Suppressor macrophage treated with lipopolysaccharide for 4 hours (primary cell): ENCODE results near the gene DCST2.

Source experiments
- DNase-seq: peaks from one replicate; pipeline ENCODE4 v3.0.0-alpha.2; 2020

Gene DCST2

DNA sequence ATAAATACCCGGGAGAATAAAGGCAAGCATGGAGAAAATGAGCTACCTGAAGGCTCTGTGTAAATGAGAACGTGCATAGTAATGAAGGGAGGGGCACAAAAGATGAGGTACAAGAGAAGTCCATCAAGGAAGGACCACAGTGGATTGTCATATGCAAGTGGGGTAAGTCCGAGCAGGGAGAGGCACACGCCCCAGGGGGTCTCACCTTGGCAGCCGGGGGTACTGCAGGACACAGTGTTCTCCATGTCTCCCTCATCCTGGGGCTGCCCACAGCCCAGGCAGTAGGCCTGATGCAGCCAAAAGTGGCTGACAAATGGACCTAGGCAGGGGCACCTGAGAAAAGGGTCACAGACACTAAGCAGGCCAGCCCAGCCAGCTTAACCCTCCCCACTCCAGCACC is 10.0 kb downstream of the DCST2 start:
- DNase-seq: no peak

DNA sequence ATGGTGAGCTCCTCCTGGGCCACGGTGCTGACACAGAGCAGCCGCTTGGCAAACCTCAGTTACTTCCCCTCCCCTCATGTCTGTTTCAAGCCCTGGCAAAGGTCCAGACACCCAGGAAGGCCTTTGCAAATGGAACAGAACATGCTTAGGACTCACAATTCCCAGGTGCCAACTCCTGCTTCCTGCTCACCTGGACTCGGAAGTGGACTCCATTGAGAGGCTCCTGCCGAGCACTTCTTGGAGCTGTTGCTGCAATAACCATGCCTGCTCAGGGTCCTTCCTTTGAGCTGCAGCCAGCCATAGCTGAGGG is 10.7 kb downstream of the DCST2 start:
- no peak for DNase-seq

DNA sequence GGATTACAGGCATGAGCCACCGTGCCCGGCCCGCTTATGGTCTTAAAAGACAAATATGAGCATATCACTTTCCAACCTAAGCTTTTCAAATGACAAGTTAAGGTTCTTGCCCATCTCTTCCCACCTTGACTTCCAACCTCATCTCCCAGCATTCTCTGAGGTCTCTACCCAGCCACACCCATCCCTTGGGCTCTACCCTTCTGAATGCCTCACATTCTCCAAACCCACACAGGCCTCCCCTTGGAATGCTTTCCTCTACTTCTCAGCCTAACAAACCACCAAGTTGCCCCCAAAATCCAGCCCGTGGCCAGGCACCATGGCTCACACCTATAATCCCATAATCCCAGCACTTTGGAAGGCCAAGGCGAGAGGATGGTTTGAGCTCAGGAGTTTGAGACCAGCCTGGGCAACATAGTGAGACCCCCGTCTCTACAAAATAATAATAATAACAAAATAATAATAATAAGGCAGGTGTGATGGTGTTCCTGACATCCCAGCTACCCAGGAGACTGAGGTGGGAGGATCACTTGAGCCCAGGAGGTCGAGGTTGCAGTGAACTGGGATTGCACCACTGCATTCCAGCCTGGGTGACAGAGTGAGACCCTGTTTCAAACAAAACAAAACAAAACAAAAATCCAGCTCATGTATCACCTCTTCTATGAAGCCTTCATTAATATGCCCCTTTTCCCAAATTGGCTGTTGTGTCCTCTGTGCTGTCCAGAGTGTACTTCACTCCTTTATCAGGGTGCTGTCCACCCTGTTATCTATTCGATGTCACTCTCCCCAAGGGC is 11.2 kb downstream of the DCST2 start:
- no peak for DNase-seq

DNA sequence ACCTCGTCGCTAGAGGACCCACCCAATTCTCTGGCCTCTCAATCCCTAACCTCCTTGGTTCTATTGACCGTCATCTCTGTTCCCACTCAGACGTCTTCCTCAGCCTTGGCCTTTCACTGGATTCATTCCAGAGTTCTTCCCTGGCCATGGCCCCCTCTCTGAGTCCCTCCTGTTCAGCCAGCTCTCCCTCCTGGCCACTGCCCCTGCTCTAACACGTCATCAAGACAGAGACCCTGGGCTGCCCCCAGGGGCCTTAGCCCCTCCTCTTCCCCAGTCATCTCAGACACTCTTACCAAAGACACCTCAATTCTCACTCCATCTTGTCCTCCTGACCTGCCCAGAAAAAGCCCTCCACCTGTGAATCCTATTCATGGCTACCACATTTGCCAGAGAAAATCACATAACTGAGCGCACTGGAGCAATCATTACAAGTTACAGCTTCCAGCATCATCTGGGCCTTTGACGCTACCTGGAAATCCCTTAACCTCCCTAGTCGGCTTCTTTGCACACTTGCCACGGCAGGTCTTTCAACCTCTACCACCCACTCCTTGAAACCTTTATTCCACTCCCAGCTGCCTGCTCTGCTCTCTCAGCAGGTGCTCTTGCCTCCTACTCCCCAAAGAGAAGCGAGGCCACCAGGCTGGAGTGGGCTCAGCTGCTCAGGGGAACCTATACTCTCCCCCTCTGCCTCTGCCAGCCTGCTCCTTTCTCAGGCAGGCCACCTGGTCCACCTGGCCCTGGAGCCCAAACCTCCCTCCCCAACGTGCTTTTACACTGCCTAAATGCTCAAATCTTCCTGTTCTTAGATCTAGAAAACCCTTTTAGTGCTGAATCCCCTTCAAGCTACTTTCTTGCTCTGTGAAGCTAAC is 14.0 kb downstream of the DCST2 start:
- no peak for DNase-seq

DNA sequence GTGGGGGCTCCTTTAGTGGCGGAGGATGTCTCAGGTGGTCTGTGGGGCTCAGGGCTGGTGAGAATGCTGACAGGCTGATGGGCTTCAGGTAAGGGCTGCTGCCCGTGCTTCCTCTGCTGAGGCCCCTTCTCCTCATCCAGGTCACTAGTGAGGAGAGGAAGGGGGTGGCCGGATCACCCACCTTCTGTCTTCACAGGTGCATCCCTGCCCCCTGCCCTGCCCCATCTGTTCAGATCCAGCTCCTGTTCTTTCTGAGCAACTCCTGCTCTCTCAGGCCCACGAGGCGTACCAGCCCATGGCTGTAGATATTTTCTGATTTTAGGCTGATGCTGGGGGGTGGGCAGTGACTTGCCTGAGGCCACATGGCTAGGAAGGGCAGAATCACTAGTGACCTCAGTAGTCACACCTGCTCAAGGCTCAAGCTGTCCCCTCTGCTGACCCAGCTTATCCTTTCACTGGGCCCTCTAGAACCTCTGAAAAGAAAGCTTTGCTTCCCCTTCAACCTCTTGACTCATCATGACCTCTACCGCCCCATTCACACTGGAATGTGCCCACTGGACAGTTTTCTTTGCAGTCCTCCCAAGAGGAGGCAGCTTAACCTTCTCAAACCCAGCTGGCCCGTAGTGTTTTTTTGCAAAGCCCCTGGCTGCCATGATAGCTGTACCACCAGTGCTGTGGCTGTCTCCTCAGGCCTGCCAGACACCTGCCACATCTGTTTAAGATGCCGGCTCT is 14.8 kb downstream of the DCST2 start:
- DNase-seq: no peak

DNA sequence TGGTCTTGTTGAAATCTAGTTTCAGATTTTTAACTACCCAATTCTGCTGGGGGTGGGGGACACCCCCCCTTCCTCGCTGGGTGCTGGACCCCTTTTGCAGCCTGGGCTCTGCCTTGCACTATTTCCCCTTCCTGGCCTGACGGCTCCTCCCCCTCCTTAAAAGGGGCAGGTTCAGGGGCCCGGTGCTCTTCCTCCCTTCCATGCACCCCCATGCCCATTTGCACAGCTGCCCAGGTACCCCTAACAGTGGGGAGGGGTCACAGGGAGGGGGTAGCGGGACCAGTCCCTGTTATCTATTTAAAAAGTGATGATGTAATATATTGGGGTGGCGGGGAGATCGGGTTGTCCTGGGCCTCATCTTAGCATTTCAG is 15.7 kb downstream of the DCST2 start:
- DNase-seq: no peak

DNA sequence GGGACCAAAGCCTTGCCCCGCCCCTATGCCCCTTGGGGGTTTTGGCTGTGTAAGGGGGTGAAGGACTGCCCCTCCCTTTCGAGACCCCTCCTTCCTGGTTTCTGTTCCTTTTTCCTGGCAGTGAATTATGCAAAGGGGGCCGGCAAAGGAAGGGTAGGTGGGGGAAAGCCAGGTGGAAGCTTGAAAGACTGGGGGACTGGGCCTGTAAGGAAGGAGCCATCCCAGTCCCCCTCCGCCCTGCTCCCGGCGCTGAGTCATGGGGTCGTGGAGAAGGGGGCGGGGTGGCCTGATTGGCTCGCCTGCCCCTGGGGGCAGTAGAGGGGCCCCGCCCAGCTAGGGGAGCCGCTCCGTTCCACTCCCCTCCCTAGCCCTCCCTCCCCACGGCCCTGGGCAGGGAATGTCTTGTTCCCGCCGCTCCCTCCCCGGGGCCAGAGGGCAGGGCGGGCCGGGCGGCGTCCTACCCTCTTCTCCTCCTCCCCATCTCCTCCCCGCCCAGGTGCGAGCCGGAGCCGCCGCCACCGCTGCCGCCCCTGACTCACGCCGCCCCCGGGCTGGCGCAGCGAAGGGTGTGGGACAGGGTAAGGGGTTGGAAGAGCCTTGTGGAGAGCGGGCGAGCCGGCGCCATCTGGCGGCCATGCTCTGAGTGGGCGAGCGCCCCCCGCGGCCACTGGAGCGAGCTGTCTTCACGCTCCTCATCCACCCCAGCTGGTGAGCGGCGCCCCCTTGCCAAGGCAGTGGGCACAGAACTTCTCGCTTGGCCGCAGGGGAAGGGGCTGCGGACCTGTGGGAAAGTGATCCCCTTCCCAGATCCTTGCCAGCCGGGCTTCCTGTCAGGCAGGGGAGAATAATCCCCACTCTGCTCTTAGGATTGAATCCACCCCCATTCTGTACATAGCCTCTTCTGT is 16.3 kb downstream of the DCST2 start:
- DNase-seq: peak; percentile 85

DNA sequence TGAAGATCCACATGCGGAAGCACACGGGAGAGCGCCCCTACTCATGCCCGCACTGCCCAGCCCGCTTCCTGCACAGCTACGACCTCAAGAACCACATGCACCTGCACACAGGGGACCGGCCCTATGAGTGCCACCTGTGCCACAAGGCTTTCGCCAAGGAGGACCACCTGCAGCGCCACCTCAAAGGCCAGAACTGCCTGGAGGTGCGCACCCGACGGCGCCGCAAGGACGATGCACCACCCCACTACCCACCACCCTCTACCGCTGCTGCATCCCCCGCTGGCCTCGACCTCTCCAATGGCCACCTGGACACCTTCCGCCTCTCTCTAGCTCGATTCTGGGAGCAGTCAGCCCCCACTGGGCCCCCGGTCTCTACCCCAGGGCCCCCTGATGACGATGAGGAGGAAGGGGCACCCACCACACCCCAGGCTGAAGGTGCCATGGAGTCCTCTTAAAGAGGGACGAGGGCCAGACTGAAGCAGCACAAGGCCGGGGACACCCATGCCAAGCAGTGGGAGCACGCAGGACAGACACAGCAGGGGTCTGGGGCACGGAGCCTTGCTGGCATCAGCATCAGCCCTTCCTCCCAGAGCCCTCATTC is 17.2 kb downstream of the DCST2 start:
- no peak for DNase-seq

DNA sequence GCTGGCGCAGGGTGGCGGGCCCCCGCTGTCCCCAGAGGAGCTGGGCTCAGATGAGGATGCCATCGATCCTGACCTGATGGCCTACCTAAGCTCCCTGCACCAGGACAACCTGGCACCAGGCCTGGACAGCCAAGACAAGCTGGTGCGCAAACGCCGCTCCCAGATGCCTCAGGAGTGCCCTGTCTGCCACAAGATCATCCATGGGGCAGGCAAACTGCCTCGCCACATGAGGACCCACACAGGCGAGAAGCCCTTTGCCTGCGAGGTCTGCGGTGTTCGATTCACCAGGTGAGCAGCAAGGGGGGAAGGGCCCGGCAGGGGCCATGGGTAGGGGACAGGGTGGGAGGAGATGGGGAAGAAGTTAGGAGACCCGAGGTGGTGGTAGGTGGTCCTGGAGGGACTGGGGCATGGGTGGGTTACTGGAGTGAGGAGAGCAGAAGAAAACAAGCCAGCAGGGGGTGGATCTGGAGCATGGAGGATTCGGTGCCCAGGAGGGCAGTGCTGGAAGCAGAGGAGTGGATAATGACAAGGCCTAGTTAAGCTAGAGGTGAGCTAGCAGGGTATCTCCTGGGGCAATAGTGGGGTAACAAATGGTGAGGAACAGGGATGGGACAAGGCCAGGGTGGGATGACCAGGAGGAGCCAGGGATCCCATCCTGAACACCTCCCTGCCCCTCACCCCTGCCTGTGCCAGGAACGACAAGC is 17.9 kb downstream of the DCST2 start:
- DNase-seq: no peak

DNA sequence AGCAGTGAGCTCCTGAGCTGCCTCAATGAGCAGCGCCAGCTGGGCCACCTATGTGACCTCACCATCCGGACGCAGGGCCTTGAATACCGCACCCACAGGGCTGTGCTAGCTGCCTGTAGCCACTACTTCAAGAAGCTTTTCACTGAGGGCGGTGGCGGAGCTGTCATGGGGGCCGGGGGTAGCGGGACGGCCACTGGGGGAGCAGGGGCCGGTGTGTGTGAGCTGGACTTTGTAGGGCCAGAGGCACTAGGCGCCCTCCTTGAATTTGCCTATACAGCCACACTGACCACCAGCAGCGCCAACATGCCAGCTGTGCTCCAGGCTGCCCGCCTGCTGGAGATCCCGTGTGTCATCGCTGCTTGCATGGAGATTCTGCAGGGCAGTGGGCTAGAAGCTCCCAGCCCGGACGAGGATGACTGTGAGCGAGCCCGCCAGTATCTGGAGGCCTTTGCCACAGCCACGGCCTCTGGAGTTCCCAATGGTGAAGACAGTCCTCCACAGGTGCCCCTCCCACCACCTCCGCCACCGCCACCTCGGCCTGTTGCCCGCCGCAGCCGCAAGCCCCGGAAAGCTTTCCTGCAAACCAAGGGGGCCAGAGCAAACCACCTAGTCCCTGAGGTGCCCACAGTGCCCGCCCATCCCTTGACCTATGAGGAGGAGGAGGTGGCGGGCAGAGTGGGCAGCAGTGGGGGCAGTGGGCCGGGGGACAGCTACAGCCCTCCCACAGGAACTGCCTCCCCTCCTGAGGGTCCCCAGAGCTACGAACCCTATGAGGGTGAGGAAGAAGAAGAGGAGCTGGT is 18.7 kb downstream of the DCST2 start:
- no peak for DNase-seq

DNA sequence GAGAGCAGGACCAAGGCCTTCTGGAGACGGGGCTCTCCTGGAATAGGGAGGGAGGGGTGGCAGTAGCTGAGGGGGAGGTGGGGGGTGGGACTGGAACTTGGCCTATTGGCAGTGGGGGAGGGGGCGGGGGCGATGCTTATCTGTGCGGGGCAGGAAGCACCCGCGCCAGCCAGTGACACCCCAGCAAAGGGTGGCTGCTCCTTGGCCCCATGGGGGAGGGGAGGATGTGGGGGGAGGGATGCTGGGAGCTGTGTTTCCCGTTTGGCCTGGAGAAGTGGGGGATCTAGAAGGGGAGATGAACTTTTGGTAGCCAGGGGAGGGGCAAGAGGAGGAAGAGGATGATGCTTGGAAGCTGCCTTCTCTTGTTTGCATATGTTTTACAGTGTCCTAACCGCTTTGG is 19.9 kb downstream of the DCST2 start:
- no peak for DNase-seq

DNA sequence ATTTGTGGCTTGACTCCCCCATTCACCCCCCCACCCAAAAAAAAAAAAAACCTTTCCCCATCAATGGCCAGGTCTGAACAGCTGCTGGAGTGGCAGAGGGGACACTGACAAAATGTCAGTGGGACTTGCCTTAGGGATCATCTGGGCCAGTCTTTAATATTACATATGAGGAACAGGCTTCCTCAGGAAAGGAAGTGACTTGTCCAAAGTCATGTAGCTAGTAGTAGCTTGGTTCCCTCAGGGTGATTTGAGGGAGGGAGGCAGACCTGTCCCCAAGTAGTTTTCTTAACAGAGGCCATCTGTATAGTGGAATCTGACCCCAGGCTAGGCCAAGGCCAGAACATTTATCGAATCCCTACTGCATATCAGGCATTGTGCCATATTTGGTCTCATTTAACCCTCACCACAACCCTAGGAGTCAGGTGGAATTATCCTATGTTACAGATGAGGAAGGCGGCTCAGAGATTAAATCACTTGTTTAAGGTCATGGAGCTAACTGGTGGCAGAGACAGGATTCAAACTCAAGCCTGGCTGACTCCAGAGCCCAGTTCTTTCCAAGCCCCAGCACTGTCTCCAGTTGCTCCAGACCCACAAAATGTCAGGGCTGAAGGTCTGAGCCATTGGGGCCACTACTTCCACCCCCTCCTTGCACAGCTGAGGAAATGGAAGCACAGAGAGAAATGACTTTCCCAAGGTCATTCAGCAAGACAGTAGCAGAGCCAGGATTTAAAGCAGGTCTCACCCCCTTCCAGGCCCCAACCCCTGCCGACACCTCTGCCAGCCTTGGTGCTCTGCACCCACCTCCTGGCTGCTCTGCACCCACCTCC is 20.6 kb downstream of the DCST2 start:
- no peak for DNase-seq

DNA sequence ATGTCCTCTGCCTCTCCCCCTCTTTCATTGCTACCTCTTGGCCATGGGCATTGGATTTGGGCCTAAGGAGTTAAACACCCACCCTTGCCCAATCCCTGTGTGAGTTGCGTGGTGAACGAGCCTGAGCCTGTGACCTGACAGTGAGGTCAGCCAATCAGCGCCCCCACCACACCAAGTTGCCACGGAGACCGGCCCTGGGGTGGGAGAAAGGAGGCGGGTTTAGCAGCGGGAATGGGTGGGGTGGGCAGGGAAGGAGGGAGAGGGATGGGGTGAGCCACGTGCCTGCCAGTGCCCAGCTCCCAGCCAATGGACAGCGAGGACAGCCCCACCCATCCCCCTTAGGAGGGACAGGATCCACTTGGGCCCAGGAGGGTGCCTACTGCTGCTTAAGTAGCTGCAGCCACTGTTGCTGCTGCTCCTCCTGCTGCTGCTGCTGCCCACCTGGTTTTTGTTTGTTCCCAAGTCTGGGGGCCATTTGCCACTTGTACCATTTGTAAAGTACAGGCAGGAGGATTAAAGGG is 21.5 kb downstream of the DCST2 start:
- DNase-seq: peak; percentile 70

DNA sequence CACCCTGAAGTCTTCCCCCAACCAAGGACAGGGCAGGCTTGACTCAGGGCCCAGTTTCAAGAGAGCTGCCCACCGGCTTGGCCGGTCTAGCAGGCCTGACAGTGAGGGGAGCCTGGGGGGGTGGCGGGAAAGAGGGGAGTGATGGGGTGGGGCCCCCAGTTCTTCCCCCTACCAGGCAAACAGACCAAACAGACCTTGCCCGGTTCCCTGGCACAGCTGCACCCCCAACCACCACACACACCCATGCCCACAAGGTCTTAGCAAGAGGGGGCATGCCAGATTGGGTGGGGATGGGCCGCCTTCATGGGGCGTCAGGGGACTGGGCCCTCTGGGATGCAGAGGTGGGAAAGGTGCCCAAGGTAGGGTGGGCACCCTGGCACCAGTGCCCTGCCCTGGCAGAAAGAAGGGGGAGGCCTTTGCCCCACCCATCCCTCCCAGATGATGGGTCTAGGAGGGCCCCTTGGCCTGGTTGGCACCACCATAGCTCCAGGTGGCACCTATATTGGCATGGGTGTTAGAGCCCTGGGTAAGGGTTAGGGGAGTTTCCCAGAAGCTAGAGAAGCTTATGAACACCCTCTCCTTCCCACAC is 22.1 kb downstream of the DCST2 start:
- no peak for DNase-seq

DNA sequence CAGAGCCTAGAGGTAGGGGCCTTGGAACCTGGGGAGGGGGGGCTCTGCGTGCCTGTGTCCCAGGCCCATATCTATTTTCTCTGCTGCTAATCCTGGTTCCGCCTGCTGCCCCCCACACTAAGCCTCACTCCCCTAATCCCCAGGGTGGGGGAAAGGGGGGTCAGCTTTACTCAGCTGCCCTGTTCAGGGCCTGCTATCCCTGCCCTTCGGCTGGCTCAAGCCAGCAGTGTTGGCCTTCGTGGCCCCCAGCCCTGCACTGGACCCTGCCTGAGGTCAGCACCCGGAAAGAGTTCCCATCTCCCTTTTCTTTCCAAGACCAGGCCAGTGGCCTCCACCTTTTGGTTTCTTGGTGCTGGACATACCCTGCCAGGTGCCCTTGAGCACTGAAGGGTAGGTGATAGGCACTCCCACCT is 22.6 kb downstream of the DCST2 start:
- no peak for DNase-seq

DNA sequence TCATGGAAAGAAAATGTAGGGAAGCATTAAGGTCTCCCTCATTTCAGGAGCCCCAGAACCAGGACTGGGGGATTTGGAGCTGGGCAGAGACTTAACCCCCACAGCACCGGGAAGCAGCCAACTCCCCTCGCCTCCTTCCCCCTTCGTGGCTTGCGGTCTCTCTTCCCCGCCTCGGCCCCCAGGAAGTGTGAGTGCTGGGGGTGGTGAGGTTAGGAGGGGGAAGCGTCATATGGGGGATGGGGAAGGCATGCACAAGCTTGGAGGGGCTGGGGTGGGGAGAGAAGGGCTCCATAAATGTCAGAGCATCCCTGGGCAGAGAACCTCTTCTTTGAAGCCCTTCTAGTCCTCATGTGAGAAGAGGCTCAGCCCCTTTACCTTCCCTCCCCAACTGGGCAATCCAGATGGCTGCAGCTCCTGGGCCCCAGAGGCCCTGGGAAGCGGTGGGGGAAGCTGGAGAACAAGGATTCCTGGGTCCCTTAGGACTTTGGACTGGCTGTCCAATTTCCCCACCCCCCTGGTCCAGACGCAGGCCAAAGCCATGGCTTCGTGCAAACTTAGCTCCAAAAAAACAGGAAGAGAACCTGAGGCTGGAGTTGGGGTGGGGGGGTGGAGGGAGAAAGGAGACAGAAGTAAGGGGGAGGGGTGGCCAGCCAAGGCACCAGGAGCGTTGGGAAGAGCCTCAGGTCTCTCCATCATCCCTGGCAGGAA is 23.2 kb downstream of the DCST2 start:
- no peak for DNase-seq

DNA sequence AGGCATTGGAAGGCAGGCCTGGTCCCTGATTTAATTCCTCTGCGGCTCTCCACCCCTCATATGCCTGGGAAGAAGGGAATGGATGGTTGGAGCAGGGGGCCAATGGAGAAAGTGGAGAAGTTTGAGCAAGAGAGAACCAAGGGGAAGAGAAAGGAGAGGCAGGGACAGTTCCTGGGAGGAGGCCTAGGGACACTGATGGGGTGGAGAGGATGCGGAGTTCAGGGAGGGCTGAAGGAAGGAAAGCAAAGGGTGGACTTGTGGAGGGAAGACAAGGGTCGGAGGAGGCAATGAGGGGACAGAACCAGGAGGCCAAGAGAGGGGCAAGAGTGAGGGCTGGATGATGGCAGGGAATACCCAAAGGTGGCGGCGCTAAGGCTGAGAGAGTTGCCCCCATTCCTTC is 23.8 kb downstream of the DCST2 start:
- no peak for DNase-seq

DNA sequence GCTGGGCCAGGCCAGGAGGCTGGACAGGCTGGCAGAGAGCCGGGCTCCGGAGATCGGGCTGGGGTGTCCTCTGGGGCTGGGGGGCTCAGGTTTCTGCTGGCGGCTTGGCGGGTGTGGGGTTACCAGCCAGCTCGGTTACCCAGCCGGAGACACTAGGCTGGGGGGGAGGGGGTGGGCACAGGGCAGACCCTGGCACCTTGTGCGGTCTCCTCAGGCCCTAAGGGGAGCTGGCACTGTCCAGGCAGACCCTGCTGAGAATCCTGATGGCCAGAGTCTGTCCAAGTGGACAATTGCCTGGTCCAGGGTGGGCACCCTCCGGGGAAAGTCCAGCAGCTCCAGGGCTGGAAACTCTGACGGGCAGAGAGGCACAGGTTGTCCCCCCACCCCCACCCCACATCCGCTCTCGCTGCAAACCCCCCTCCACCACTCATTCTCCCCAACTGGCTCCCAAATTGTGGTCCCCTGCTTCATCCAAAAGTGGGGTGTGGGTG is 24.3 kb downstream of the DCST2 start:
- DNase-seq: no peak
